ENCODE measurements around the gene DPM2.

The DPM2 gene, protein sequence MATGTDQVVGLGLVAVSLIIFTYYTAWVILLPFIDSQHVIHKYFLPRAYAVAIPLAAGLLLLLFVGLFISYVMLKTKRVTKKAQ

DNA sequence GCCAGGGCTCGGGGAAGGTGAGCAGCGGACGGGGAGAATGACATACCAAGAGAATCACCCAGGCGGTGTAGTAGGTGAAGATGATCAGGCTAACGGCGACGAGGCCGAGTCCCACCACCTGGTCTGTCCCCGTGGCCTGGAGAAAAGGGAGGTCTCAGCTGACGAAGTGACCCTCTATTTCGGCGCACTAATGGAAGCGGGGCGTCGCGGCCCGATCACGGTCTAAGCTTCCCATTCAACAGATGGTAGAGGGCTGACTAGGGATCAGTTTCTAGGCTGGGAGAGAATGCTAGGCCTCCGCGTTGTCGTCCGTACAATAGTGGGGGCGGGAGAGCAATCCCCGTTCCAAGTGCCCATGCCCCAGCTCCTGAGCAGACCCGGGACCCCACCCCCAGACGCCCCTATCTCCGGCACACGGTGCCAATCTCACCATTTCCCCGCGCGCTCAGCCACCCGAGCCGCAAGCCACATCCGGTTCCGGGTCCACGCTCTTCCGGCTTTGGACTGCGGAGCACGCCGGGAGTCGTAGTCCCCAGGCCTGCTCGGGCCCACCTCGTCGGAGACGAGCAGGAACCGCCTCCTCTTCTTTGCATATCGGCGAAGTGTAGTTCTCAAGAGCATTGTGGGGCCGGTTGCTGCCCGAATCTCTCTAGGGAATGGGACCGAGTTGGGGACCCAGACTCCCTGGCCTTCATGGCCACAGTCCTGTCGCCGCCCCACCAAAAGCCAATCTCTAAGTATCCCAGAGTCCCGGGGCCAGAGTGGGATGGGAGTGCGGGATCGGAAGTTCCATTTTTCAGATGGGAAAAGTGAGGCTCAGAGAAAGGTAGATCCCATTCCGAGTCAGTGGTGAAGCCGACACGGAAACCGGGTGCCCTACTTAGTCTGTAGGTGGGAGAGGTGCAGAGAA, at the start of gene DPM2:
Gene DPM2, minus strand, starts transcription at position 467 of the 910 bp plus-strand sequence. Its CDS starts 34 bp downstream, at position 433.
- DNase-seq = peak; percentile 87

DNA sequence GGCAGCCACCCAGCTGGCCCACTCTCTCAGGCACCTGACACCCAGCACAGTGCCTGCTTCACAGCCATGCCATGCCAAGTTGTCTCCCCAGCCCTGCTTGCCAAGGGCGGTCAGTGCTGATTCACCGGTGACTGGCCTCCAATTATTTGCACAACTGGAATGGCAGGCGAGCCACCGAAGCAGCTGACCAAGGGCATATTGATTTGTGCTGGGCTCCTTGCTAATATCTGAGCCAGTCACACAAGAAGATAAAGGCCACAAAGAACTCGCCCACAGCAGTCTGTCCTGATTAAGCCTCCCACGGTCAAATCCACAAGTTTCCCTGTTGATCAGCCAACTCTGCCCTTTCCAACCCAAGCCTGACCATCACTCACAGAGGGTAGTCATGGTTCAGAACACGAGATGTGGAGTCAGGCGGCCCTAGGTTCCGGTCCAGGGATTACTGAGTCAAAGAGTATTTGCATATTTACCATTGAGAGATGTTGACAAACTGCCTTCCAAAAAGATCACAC, 49.5 kb upstream of the DPM2 start:
- no peak for DNase-seq

DNA sequence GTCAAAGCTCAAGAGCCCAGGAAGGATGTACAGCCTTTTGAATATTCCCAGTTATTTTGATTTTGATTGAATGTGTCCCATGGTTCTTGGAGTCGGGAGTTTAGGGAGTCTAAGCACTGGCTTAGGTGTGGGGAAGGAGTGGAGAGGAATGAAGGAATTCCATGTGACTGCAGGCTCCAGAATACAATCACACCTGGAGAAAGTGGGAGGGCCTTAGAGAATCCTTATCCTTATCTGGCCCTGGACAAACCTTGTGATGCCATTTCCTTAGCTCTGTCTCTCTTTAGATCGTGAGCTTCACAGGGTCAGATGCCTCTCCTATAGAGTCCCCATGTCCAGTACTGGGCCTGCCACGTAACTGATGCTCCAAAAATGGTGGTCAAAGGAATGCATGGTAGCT, 47.4 kb upstream of the DPM2 start:
- no peak for DNase-seq

DNA sequence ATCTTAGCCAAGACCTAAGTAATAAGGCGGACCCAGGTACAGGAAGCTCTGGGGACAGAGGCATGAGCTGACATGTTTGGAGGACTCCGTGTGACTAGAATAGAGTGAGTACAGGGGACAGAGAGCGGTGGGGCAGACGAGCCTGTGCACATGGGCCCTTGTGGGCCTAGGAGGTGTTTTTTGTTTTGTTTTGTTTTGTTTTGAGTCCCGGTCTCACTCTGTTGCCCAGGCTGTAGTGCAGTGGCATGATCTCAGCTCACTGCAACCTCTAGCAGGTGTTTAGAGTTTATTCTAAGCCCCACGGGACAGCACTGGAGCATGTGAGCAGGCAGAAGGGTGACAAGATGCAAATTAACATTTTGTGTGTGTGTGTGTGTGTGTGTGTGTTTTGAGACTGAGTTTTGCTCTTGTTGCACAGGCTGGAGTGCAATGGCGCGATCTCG, 46.2 kb upstream of the DPM2 start:
- DNase-seq = no peak

DNA sequence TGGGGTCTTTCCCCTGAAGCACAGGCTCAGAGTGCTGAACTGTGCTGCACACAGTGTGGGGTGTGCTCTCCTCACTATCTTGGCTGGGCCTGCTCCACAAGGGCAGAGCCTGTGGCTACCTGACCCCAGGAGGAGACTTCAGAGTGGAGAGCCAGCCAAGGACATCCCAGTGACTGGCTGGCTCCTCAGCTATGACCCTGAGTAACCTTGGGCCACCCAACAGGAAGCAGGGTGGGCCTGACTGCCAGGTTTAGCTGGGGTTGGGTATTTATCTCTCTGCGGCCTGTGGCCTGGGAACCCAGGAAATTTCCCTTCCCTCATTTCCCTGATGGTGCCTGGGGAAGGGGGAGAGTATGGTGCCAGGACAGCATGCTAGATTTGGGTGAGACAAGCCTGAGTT, 45.3 kb upstream of the DPM2 start:
- no peak for DNase-seq

DNA sequence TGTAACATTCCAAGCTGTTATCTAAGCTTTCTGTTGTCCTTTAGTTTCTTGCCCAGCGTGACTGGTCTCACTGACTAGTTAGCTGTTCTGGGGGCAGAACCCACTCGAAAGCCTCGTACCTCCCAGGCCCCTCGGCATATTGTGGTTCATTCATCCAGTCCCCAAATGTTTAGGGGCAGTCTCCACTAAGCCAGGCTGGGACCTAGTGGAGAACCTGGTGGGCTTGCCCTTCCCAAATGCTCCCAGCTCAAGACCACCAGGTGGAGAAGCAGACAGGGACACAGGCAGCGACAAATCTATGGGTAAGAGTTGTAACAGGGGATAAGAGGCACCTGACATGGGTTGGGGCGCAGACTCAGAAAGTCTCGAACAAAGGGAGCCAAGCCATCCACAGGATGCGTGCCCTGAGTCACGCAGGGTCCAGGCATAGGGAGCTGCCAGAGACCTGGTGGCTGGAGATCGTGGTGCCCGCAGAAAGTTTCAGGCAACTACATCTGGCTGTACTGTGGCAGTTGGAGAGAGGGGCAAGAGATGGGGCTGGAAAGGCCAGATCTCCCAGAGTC, 44.0 kb upstream of the DPM2 start:
- DNase-seq = no peak

DNA sequence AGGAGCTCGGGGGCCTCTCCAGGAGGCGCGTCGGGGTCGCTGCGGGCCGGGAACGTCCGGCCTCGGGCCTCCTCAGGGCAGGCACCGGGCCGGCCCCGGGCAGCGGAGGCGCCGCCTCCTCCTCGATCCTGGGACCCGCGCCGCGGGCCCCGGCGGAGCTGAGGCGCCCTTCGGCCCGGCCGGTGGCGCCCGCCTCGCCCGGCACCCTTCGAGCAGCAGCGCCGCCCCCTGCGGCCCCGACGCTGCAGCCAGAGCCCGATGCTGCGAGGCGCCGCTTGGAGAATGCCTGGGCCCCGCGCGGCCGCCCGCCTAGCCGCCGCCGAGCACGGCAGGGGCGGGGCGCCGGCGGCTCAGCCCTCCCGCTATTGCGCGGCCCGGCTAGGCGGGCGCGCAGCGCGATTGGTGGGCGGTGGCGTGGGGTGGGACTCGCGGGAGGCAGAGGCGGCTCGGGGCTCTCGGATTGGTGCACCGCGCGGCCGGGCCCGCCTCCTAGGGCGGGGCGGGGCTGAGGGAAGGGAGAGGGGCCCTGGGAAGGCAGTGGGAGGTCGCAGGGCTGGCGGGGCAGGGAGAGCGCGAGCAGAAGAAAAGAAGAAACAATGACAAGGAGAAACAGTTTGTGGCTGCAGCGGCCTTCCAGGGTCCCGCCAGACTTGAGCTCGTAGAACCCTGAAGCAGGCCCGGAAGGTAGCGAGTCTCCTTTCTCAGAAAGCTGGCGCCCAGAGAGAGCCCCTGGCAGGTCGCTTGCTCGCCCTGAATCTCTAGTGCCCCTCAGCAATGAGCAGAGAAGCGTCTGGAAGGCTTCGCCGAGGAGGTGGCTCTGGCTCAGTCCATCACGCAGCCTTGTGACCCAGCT, 43.3 kb upstream of the DPM2 start, which contains the start of gene EEIG1:
Gene EEIG1, minus strand, starts transcription at position 284 of the 853 bp plus-strand sequence. CDS start 852 bp downstream, outside the sequence.
- DNase-seq = peak; percentile 97

DNA sequence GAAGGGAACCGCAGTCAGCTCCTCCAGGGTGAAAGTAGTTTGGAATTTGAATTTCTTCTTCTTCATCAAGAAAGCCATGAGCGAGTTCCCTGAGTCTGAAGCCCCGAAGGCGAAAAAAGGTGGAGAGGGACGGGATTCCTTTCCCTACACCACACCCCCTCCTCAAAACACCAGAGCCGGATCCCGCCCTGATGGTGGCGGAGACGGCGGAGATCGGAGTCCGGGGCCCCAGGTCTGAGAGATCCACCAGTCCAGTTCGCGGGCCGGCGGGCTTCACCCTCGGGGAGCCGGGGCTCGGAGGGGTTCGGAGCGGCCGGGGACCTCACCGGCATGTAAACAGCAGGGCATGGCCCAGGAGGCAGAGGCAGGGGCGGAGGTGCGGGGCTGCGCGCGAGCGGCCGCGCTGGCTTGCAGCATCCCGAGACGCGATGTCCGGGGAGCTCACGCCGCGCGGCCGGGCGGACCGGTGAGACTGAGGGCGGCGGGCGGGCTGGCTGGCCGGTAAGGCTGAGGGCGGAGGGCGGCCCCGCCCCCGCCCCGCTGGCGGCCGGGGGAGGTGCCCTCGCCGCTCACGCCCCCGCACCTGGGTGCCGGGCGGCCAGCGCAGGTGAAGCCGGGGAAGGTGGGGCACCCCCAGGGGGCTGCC, 42.5 kb upstream of the DPM2 start:
- peak; percentile 60 for DNase-seq

DNA sequence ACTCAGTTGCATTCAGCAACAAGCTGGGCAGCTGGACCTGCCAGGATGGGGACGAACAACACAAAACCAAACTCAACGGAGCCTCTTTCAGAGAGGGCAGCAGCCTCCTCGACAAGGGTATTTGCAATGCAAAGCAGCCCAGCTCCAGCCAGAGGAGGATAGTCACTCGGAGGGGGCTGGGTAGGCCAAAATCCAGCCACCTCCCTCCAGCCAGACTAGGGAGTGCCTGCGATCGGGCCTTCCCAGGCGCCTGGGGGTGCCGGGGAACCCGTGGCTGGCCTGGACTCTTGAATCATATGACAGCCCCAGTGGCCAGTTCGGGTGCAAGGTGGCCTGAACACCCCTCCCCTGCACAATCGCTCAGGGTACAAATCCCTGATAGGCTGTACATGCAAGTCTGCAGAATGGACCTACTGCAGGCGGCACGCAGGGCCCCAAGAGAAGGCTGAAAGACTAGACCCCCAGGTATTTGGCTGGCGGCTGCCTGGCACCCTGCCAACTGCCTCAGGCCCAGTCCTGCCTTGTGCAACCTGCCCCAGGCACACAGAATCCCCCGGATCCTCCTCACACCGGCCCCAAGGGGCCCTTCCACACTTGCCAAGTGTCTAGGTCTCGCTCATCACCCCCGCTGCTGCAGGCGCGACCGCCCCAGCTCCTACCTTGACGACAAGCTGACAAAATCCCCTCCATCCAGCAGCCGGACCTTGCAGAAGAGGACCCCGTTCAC, 41.8 kb upstream of the DPM2 start:
- DNase-seq = no peak

DNA sequence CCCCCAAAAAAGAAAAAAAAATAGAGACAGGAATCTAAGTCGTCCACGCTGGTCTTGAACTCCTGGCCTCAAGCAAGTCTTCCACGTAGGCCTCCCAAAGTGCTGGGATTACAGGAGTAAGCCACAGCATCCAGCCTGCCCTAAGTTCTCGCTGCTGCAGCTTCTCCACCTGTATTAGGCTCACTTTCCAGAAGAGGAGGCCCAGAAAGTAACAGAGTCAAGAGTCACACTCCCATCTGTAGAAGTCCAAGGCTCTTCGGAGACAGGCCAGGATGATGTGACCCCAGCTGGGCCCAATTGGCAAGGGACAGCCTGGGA, 41.3 kb upstream of the DPM2 start:
- DNase-seq = no peak

DNA sequence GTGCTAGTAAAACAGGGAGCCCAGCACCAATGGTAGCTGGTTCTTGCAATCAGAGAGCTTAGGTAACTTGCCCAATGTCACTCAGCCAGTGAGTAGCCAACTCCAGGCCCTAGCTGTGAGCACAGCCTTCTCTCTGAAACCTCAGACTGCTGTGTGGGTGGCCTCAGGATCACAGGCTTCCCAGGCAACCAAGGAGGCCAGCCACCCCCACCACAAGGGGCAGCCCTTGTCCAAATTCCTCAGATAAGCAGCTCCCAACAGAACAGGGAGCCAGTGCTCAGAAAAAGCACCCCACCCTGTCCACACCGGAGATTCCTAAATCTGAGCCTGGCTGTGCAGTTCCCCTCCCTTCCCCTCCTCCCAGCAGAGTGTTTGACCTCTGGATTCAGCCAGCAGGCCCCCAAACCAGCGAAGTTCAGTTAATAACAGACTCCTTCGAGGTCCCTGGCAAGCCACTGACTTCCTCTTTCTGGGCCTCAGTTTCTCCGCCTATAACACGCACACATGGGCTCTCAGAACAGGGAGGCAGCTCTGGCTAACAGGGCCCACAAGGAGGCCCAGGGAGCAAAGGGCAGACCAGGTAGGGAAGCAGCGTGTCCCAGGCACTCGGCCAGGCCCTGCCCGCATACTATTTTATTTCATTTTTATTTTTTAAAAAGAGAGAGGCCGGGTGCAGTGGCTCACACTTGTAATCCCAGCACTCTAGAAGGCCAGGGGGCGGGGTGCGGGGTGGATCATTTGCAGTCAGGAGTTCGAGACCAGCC, 40.4 kb upstream of the DPM2 start:
- no peak for DNase-seq

DNA sequence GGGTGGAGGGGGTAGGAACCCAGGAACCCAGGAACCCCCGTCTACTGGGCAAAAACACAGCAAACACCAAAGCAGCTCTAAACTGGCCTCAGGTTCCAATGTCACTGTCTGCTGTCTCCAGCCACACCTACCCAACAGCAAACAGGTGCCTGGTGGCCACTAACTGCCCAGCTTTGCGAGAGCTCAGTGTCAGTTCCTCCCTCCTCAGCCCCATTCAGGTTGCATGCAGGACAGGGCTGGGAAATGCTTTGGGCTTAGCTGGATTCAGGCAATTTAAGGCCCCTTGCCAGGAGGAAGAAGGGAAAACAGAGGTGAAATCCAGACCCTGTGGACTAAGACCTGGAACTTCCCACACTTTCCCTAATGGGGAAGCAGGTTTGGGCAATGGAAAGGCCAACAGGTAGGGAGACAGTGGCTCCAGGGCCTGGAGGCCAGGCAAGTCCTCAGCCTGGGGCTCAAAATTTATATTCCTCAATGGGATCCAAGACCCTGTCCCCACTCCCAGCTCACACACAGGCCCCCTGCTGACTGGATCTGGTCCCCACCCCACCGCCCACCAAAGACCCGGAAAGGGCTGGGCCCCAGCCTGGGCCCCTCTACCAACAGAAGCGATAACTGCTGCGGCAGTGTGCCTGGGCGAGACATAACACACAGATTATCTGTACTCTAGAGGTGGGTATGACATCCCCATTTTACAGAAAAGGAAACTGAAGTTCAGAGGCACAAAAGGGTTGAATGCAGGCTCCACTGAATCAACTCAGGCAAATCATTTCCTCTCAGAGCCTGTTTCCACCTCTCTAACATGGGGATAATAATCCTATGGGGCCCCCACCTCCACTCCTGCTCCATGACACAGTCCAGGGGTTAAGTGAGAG, 39.6 kb upstream of the DPM2 start:
- no peak for DNase-seq

DNA sequence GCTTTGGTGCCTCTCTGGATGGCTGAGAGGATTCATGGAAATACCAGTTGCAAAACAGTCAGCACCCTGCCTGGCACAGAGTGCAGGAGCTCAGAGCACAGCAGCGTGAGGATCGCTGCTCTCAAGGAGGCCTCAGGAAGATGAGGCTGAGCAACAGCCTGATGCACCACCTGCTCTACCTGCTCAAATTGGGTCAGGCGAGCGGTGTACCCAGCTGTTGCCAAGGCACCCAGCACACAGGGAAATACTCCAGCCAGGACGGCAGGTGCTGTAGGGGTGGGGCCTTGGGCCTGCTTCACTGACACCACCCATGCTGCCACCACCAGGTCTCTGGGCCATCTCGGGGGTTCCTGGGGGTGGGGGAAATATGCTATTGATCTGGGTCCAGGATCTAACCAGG, 38.8 kb upstream of the DPM2 start:
- DNase-seq = peak; percentile 68

DNA sequence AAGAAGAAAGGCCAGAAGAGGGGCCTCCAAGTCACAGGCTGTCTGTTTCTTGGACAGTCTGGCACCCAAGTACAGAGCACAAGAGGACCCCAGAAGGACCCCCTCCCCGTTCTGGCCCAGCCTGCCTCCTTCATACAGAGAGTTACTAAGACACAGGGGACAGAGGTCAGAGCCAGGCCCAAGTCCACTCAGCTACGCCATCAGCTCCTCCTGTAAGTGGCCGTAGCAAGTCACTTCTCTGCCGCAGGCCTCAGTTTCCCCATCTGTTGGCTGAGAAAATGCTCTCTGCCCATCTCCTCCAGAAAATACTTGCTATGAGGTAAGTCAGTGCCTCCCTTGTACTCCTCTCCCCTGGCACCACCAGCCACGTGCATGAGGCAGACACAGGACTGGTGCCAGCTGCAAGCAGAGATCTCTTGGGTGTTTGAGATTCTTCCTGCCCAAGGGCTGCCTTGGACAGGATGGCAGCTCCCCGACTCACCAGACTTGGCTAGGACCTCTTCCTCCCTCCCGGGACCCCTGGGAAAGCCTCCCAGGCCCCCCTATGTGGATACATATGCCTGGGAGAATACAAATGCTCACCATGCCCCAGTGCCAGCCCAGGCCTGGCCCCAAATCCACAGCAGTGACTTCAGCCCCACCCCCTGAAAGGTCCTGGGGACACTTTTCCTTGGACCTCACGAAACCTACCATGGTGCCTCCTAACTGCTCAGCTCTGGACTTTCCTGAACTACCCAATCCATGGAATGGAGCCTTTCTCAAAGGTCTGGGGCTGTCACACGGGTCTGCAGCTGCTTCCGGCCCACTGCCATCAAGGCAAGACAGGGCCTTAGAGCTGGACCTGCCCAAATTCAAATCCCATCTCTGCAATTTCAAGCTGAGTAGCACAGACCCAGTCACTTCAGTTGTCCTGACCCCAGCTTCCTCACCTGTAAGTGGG, 38.0 kb upstream of the DPM2 start:
- no peak for DNase-seq

DNA sequence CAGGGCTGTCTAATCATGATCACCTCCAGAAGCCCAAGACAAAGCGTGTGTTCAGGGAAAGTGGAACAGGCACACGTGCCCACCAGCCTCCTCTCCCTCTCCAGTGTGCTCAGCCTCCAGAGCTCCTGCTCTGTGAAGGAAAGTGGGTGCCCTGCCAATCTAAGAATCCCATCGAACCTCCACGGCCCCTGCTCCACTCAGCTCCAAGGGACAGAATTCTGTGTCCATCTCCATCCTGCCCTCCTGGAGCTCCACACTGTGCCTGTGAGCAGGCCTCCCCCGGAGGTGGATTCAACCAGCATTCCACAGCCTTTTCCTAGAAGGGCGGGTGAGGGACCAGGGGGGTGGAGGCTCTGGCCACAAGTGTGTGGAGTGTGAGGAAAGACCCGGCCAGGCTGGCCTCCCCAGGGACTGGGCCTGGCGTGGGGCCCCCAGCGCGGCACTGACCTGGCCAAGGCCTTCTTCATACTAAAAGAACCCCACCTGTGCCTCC, 37.2 kb upstream of the DPM2 start:
- no peak for DNase-seq

DNA sequence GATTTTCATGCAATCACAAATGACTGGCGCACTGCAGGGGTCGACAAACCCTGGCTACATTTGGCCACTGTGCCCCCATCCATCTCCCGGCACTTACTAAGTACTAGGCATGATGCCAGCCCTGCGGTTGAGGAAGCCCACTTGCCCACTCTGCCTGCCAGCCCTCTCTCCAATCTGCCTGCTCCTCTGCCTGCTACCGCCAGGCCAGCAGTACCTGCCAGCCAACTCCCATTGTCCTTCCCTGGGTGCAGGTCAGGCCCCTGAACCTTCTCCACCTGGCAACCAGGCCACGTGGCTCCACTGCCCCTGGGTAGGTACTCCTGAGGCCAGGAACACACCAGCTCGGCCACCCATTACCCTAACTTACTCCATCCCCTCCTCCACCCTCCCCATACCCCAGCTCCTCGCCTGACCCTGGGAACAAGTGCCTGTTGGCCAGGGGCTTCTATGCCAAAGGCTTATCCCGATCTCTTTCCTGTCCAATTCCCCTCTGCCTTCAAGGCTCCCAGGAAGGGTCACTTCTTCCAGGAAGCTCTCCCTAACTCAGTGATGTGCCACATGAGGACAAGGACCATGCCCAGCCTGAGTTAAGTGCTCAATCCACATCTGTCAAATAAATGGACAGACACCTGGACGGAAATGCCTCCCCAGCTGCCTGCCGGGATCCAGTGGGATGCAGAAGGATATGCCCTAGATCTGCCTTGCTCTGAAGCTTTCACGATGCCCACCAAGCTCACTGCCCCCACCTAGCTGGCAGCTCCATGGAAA, 36.5 kb upstream of the DPM2 start:
- DNase-seq = no peak

DNA sequence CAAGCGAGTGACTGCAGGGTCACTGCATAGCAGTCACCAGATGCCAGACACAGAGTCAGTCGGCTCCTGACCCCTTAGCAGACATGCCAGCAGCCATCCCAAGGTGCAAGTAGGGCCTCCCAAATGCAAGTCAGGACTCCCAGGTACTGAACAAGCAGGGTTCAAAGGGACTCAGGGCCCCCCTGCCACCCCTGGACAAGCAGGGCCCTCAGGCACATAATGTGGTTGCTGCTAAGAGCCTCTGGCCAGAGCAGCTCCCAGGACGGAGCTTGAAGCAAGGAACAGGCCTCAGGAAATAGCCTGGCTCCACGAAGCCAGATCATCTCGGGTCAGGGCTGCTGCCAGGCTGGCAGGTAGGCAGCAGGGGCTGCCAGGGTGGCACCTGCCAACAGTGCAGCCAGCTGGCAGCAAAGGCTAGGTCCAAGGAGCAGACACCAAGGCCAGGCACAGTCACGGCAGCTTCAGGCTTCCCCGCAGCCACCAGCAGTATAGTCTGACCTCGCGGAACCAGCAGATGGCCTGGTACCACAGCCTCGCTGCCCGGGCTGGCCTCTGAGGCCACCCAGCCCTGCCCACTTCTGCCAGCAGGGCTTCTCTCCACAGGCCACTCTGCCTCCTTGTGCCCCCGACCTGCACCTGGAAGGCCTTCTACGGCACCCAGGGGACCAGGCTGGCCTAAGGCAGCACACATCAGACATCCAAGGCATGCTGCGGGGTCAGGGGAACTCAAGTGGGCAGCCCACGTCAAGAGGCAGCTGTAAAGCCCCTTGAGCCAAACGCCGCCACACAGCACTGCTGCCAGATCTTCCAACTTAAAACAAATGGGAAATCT, 35.7 kb upstream of the DPM2 start:
- no peak for DNase-seq

All from CD4-positive, alpha-beta T cell treated with Interleukin-12 subunit alpha and Interleukin-12 subunit beta, for 1 hour (primary cell).